Globus pallidus (tissue), 1 donor: ENCODE results near the gene RSAD1.
"Not testable (repeated sequence)": the region's sequence is repeated elsewhere in the genome, so short reads cannot be mapped to it uniquely, and the experiment has no call there.

ENCODE experiments used
- DNase-seq: peaks from one replicate; pipeline ENCODE4 v3.0.0-alpha.2; 2015; ENCODE audit warnings: low spot score

The RSAD1 gene

DNA sequence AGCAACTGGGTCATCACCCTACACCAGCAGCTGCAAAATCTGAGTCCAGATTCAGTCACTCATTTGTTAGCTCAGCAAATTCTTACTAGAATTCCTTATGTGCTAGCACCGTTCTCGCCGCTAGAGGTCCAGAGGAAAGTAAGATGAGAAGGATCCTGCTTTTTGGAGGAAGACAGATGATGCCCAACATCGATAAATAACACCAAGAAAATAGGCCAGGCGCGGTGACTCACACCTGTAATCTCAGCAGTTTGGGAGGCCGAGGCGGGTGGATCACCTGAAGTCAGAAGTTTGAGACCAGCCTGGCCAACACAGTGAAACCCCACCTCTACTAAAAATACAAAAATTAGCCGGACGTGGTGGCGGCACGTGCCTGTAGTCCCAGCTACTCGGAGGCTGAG lies 5.9 kb upstream of the RSAD1 start:
- DNase-seq, result not testable (repeated sequence)

DNA sequence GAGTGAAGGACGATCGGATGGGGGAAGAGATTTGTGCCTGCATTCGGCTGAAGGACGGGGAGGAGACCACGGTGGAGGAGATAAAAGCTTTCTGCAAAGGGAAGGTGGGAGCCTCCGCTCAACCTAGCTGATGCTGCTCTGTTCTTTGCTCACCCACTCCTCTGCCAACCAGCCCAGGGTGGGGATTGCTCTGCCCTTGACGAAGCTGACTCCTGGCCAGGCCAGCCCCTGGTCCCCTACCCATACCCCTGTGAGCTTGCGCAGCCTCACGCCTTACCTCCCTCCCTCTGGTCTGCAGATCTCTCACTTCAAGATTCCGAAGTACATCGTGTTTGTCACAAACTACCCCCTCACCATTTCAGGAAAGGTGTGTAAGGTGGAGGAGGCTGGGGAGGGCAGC lies 4.8 kb upstream of the RSAD1 start:
- DNase-seq, result no peak

GRCh38 chr17:50474523-50474922 lies 4.1 kb upstream of the RSAD1 start:
- DNase-seq, result no peak

DNA sequence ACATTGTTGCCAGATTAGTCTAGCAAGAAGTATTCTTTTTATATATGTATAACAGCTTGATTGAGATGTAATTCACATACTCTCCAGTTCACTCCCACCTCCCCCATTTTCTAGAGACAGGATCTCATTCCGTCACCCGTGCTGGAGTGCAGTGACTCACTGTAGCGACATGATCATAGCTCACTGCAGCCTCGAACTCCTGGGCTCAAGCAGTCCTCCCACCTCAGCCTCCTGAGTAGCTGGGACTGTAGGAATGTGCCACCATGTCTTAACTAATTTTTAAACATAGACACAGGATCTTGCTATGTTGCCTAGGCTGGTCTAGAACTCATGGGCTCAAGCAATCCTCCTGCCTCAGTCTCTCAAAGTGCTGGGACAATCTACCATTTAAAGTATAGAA lies 3.3 kb upstream of the RSAD1 start:
- no peak for DNase-seq

GRCh38 chr17:50475775-50476544 lies 2.7 kb upstream of the RSAD1 start:
- DNase-seq, result not testable (repeated sequence)

DNA sequence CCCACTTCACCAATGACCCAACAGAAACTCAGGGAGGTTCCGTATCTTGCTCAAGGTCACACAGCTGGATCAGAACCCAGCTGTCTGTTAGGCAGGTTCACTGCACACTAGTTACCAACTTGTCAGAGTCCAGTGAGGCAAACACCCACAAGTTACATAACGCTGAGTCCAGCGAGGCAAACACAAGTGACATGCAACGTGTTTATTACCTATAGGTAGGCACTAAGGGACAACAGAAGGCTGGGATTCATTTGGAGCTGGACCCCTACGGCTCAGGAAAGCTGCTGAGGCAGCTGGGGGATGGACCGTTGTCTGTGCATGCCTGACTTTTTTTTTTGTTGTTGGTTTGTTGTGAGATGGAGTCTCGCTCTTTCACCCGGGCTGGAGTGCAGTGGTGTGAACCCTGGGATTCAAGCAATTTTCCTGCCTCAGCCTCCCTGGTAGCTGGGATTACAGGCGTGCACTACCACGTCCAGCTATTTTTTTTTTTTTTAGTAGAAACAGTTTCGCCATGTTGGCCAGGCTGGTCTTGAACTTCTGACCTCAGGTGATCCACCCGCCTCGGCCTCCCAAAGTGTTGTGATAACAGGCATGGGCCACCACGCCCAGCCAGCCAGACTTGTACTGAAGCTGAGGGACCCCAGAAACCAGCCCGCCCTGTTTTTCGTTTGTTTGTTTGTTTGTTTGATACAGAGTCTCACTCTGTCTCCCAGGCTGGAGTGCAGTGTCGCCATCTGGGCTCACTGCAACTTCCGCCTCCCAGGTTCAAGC lies 1.9 kb upstream of the RSAD1 start:
- no peak for DNase-seq

DNA sequence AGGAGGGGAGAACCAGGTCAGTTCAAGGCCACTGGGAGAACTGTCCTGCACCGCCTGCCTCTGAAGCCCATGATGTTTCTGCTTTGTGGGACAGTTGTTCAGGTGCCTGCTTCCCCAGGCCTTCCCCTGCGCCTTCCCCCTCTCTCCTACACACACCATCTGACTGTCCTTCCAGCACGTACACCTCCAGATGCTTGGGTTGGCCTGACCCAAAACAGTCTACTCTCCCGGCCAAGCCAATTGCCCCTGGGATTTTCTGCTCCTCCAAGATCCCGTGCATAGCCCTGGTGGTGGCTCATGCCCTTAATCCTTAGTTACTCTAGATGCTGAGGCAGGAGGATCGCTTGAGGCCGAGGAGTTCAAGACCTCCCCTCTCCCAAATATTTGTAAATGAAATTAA lies 684 bp upstream of the RSAD1 start:
- DNase-seq, result no peak

- peak; percentile 36 for DNase-seq
These were observed 972 bp downstream of the RSAD1 start for GRCh38 chr17:50479522-50480141.

DNA sequence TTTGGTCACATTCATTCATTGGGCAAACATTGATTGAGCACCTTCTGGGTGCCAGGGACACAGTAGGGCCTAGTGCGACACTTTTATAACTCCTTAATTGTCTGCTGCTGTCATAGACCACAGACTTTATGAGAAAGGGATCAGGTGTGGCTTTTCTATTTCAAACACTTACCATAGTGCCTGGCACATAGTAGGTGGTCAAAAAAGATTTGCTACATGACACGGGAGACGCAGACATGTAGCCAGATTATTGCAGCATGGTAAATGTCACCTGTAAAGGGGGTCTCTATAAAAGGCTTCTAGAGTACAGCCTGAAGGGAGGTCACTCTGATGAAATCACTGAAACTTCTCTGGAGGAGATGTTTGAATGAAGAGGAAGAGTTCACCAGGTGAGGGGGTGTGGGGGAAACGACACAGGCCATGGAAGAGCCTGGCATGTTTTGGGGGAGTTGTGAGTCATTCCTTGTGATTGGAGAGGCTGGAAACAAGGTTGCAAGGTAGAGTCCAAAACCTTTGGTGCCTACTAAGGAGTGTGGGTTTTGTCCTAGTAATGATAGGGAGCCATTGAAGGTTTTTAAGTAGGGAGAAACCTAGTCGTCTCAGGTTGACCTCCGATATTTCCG lies 1.6 kb downstream of the RSAD1 start:
- no peak for DNase-seq

- DNase-seq, result no peak
These were observed 2.3 kb downstream of the RSAD1 start for GRCh38 chr17:50480854-50481490.

- DNase-seq, result no peak
These were observed 3.0 kb downstream of the RSAD1 start for GRCh38 chr17:50481648-50482047.

DNA sequence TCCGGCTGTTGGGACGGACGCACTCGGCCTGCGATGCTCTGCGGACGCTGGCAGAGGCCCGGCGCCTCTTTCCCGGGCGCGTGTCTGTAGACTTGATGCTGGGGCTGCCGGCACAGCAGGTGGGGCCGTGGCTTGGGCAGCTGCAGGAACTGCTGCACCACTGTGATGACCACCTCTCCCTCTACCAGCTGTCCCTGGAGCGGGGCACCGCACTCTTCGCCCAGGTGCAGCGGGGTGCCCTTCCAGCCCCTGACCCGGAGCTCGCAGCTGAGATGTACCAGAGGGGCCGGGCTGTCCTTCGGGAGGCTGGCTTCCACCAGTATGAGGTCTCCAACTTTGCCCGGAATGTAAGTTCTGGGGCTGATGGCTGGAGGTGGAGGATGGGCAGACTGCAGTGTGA lies 3.5 kb downstream of the RSAD1 start:
- DNase-seq, result no peak

GRCh38 chr17:50482516-50482915 lies 3.9 kb downstream of the RSAD1 start:
- DNase-seq, result peak; percentile 87

- no peak for DNase-seq
These were observed 4.6 kb downstream of the RSAD1 start for GRCh38 chr17:50483266-50483665.

DNA sequence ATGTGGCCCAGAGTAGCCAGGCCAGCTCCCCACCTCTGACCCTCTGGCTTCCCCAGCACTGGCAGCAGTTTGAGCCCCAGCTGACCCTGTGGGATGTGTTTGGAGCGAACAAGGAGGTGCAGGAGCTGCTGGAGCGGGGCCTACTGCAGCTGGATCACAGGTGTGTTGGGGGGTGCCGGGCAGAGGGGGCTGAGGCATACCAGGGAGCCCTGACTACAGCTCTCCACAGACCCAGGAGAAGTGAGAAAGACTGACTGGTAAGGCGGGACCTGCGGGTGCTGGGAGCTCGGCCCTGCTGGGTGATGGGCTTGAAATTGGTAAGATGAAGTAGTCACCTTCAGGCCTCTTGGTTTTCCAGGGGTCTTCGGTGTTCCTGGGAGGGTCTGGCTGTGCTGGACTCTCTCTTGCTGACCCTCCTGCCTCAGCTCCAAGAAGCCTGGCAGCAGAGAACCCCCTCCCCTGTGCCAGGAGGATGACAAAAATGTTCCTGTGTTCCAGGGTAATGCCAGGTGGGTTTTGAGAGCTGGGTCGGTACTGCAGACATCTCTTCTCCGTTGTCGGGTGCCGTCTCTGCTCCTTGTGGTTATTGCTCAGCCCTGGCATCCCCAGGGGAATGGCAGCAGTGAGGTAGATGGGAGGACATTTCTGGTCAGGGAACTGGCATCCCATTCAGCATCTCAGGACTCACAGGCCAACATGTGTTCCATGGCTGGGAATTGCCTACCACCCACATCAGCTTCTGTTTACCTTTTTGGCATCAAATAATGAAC lies 5.9 kb downstream of the RSAD1 start:
- no peak for DNase-seq

DNA sequence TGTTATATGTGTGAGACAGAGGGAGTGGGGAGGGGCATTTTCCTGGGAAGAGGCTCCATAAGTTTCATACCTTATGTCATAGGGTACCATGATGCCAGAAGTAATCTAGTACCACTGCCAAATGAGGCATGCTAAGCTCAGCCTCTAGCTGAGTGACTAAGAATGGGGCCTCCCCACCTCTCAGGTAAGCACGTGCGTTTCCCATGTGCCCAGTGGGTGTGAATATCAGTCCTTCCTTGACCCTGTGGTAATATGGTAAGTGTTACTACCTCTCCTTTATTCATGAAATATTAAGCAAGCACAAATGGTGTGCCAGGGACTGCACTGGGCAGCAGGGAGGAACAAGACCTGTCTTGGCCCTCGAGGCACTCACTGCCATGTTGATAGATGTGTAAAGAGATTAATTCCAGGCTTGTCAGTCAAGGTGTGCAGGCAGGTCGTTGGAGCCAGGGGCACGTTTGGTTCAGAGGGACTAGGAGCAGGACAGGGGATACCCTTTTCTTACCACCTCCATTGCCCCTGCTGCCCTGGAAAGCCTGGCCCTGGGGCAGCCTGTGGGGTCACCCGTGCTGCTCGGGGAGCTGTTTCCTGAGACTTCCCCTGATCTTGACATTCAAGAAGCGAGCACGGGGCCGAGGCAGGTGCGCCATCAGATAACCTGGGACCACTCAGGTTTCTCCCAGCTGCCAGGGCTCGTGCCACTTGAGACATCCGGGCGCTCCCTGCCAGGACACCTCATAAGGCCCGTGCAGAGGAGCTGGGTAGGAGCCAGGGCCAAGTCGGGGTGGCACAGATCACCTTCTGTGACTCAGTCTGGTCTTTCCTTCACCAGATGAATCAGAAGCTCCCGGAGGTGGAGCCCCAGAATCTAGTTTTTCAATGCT lies 8.8 kb downstream of the RSAD1 start:
- no peak for DNase-seq

DNA sequence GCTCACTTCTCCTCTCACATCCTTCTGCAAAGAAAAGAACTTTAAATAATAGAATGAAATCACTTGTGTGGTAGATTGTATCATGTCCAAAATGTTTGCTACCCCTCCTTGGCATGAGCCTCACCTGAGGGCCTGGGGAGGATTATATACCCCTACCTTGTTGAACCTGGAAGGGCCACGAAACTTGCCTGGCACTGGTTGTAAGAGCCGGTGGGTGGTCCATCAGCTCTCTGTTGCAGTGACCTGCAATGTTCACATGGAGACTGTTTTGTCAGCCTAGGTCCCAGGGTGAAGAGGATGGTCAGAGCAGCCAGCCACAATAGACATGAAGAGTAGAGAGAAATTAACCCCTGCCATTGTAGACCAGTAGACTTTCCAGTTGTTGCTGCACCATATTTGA lies 10.2 kb downstream of the RSAD1 start:
- no peak for DNase-seq

GRCh38 chr17:50491505-50491904 lies 12.8 kb downstream of the RSAD1 start:
- no peak for DNase-seq

GRCh38 chr17:50492214-50492613 lies 13.6 kb downstream of the RSAD1 start:
- no peak for DNase-seq

GRCh38 chr17:50493744-50494143 lies 15.1 kb downstream of the RSAD1 start:
- no peak for DNase-seq
